H1 (cell line): ENCODE results near the gene GALNT17. TPM values are rescaled to one million over a fixed set of nuclear protein-coding genes. Genes with fewer than 3 reads are reported as not detected.

Experiments
- CTCF ChIA-PET: fragments of 300-600 bp; sonication (Branson Sonifier 250); formaldehyde crosslinking; loops from one replicate; lab custom pipeline; 2021; ENCODE audit not compliant: partially characterized antibody; lab: Charles Lee
- POLR2A ChIA-PET: fragments of 300-600 bp; sonication (Branson Sonifier 250); formaldehyde crosslinking; loops from one replicate; lab custom pipeline; 2021; ENCODE audit warnings: inconsistent platforms; ENCODE audit not compliant: partially characterized antibody; lab: Charles Lee
- DNase-seq, 2 experiments: peaks; one replicate each; pipeline versions ENCODE4 v3.0.0 to v3.0.0-alpha.2; 2010 to 2022; ENCODE audit warnings: low spot score in 2 of 2, low read depth in 1 of 2, mixed read lengths in 1 of 2
- FAIRE-seq: peaks from 2 replicates; lab custom pipeline; 2011; peaks lifted over from hg19 to GRCh38; lab: Jason Lieb, UNC
- H2AFZ ChIP-seq: 2 replicates; pipeline ENCODE4 v1.8.1; 2012; ENCODE audit warnings: low read length, inconsistent platforms
- H2AK5ac ChIP-seq: 2 replicates; pipeline ENCODE4 v1.6.1; 2013; ENCODE audit warnings: low read depth, low read length
- H2BK120ac ChIP-seq: replicated peaks from 2 replicates; pipeline ENCODE3; 2013; ENCODE audit warnings: low read depth, low read length, inconsistent platforms
- H2BK12ac ChIP-seq: 2 replicates; pipeline ENCODE4 v1.6.1; 2013; ENCODE audit warnings: low read depth, low read length
- H2BK15ac ChIP-seq: 2 replicates; pipeline ENCODE4 v1.6.1; 2013; ENCODE audit warnings: low read length
- H2BK20ac ChIP-seq: 2 replicates; pipeline ENCODE4 v1.6.1; 2013; ENCODE audit warnings: low read length
- H2BK5ac ChIP-seq: 2 replicates; pipeline ENCODE4 v1.6.1; 2013; ENCODE audit warnings: low read depth, low read length
- H3K14ac ChIP-seq: 2 replicates; pipeline ENCODE4 v1.6.1; 2013; ENCODE audit warnings: inconsistent platforms; ENCODE audit not compliant: insufficient read length
- H3K18ac ChIP-seq: 2 replicates; pipeline ENCODE4 v1.6.1; 2013; ENCODE audit warnings: low read length; ENCODE audit errors: extremely low read depth
- H3K23ac ChIP-seq: 2 replicates; pipeline ENCODE4 v1.6.1; 2013; ENCODE audit warnings: inconsistent platforms; ENCODE audit not compliant: insufficient read length
- H3K23me2 ChIP-seq: 2 replicates; pipeline ENCODE4 v1.6.1; 2013; ENCODE audit warnings: low read depth, low read length
- H3K27ac ChIP-seq: 2 replicates; pipeline ENCODE4 v1.6.1; 2011; ENCODE audit warnings: low read depth, low read length, inconsistent platforms
- H3K27me3 ChIP-seq, 4 experiments: replicated peaks in 1 of 4; 1 replicate in 1 of 4; 2 replicates in 3 of 4; pipeline versions ENCODE4 v1.6.1 to v1.8.1; 2011 to 2013; ENCODE audit warnings: low read length in 3 of 4, mild to moderate bottlenecking in 3 of 4, inconsistent platforms in 2 of 4, mixed read lengths in 2 of 4, moderate library complexity in 1 of 4; ENCODE audit not compliant: control insufficient read depth in 3 of 4, insufficient read depth in 3 of 4; ENCODE audit errors: extremely low read depth in 1 of 4
- H3K36me3 ChIP-seq, 4 experiments: 2 replicates each; pipeline versions ENCODE4 v1.6.1 to v1.8.1; 2011 to 2013; ENCODE audit warnings: mild to moderate bottlenecking in 4 of 4, low read length in 3 of 4, moderate library complexity in 2 of 4, control low read depth in 1 of 4, inconsistent platforms in 1 of 4; ENCODE audit not compliant: insufficient read depth in 4 of 4, control insufficient read depth in 2 of 4
- H3K4ac ChIP-seq: replicated peaks from 2 replicates; pipeline ENCODE3; 2013; ENCODE audit warnings: low read length, low read depth, mixed read lengths, inconsistent platforms; ENCODE audit not compliant: insufficient read length
- H3K4me1 ChIP-seq, 4 experiments: replicated peaks in 1 of 4; 1 replicate in 1 of 4; 2 replicates in 3 of 4; pipeline versions ENCODE4 v1.6.1 to v1.8.1; 2011 to 2013; ENCODE audit warnings: low read length in 3 of 4, inconsistent platforms in 2 of 4, mixed read lengths in 1 of 4; ENCODE audit not compliant: insufficient read depth in 4 of 4, control insufficient read depth in 3 of 4
- H3K4me2 ChIP-seq, 2 experiments: 2 replicates each; pipeline versions ENCODE4 v1.6.1 to v1.8.1; 2011 to 2013; ENCODE audit warnings: low read depth in 2 of 2, low read length in 2 of 2, control low read depth in 1 of 2, inconsistent platforms in 1 of 2, mild to moderate bottlenecking in 1 of 2; ENCODE audit not compliant: insufficient read depth in 1 of 2
- H3K4me3 ChIP-seq, 4 experiments: fragments of 200-600, 300-600 bp in 1 of 4; sonication (generic), shearing (Covaris generic), sonication (Bioruptor Twin) in 1 of 4; 2 replicates each; pipeline versions ENCODE4 v1.5.1 to v1.8.1; 2011 to 2016; ENCODE audit warnings: low read length in 4 of 4, low read depth in 3 of 4, control low read depth in 2 of 4, inconsistent platforms in 2 of 4, mild to moderate bottlenecking in 2 of 4, mixed read lengths in 1 of 4, moderate library complexity in 1 of 4; ENCODE audit not compliant: insufficient read depth in 2 of 4; ENCODE audit errors: extremely low read depth in 1 of 4
- H3K56ac ChIP-seq: replicated peaks from 2 replicates; pipeline ENCODE3; 2013; ENCODE audit warnings: low read depth, mild to moderate bottlenecking, mixed read lengths, low read length, inconsistent platforms; ENCODE audit not compliant: insufficient read length
- H3K79me1 ChIP-seq: 2 replicates; pipeline ENCODE4 v1.6.1; 2013; ENCODE audit warnings: low read depth, low read length, control low read depth
- H3K79me2 ChIP-seq, 2 experiments: 2 replicates each; pipeline versions ENCODE4 v1.6.1 to v1.8.1; 2012 to 2013; ENCODE audit warnings: low read length in 2 of 2, mild to moderate bottlenecking in 2 of 2, inconsistent platforms in 1 of 2; ENCODE audit not compliant: insufficient read depth in 2 of 2, control insufficient read depth in 1 of 2
- H3K9ac ChIP-seq, 4 experiments: replicated peaks in 1 of 4; 1 replicate in 1 of 4; 2 replicates in 3 of 4; pipeline versions ENCODE4 v1.6.1 to v1.8.1; 2011 to 2013; ENCODE audit warnings: low read depth in 3 of 4, low read length in 3 of 4, control low read depth in 2 of 4, mild to moderate bottlenecking in 2 of 4, moderate library complexity in 2 of 4, inconsistent platforms in 1 of 4; ENCODE audit errors: extremely low read depth in 1 of 4
- H3K9me3 ChIP-seq, 2 experiments: 2 replicates each; pipeline versions ENCODE4 v1.6.1 to v1.8.1; 2012 to 2013; ENCODE audit warnings: mild to moderate bottlenecking in 2 of 2, moderate library complexity in 2 of 2, control low read depth in 1 of 2, inconsistent platforms in 1 of 2, low read depth in 1 of 2, low read length in 1 of 2, mixed read lengths in 1 of 2; ENCODE audit not compliant: insufficient read depth in 2 of 2
- H4K20me1 ChIP-seq, 2 experiments: replicated peaks in 1 of 2; 2 replicates each; pipeline versions ENCODE3 to v1.8.1; 2011 to 2013; ENCODE audit warnings: inconsistent platforms in 2 of 2, low read length in 2 of 2, mild to moderate bottlenecking in 1 of 2; ENCODE audit not compliant: insufficient read depth in 2 of 2, control insufficient read depth in 1 of 2
- H4K5ac ChIP-seq: 2 replicates; pipeline ENCODE4 v1.6.1; 2013; ENCODE audit warnings: low read length, low read depth, mixed read lengths, inconsistent platforms; ENCODE audit not compliant: insufficient read length
- H4K8ac ChIP-seq: 2 replicates; pipeline ENCODE4 v1.8.0; 2013; ENCODE audit warnings: mild to moderate bottlenecking, moderate library complexity, low read length, inconsistent platforms; ENCODE audit not compliant: insufficient read depth; ENCODE audit errors: extremely low read depth
- H4K91ac ChIP-seq: replicated peaks from 2 replicates; pipeline ENCODE3; 2013; ENCODE audit warnings: low read length, mixed read lengths, inconsistent platforms; ENCODE audit not compliant: insufficient read length
- KDM4A ChIP-seq: IDR thresholded peaks from one replicate; pipeline ENCODE4 v1.7.1; 2012; ENCODE audit warnings: low read depth, mild to moderate bottlenecking, moderate library complexity, low read length, inconsistent platforms; ENCODE audit not compliant: severe bottlenecking
- RAD21 ChIP-seq, 2 experiments: IDR thresholded peaks in 1 of 2; conservative IDR thresholded peaks in 1 of 2; 2 replicates each; pipeline ENCODE4 v1.6.1; 2011; ENCODE audit warnings: low read depth in 2 of 2, low read length in 2 of 2, improper control_type of control experiment in 1 of 2, inconsistent platforms in 1 of 2, mild to moderate bottlenecking in 1 of 2, moderate library complexity in 1 of 2
- USF2 ChIP-seq: IDR thresholded peaks from 2 replicates; pipeline ENCODE4 v1.6.1; 2011; ENCODE audit warnings: low read length, improper control_type of control experiment
- WGBS, 2 experiments: shearing (Covaris generic) in 1 of 2; methylation state at CpG; one replicate each; pipeline versions ENCODE4 v1.1.6 to v1.1.7; 2013 to 2015; ENCODE audit warnings: low lambda C conversion rate in 2 of 2, mixed read lengths in 2 of 2, inconsistent platforms in 1 of 2, low coverage in 1 of 2, missing lambda C conversion rate in 1 of 2; ENCODE audit not compliant: insufficient replicate concordance in 2 of 2, insufficient coverage in 1 of 2, insufficient read length in 1 of 2; ENCODE audit errors: extremely low coverage in 1 of 2, missing lambda C conversion rate in 1 of 2; 5-methylcytosine and 5-hydroxymethylcytosine counted together
- polyA plus RNA-seq, 7 experiments: library from polyadenylated mRNA; depleted of rRNA in 3 of 7; stranded (reverse) in 5 of 7; unstranded in 2 of 7; fragments of >200 nt in 5 of 7; fragments of 200-250 nt in 2 of 7; gene quantifications; 1 replicate in 5 of 7; 2 replicates in 1 of 7; 4 replicates in 1 of 7; pipeline versions ENCODE4 v1.2.1 to v1.2.3, GENCODE V29; 2011 to 2013; ENCODE audit warnings: missing spikeins in 2 of 7, mixed read lengths in 2 of 7
- total RNA-seq: library from RNA; stranded (reverse); fragmentation: NEBNext Ultra II Directional; extraction: Animal tissue kit (Norgen Biotek cat#: 25700); gene quantifications from 2 replicates; pipeline ENCODE4 v1.2.1, GENCODE V29; 2021

Gene GALNT17
- total and polyA plus RNA-seq, 2 of the 8 experiments (the other 6 are each of a cell fraction or from before 2014, with no cell fraction given), result 37.7 to 47.0 TPM

- 90% methylated on average over 11 of the region's 11 CpGs; no CpG with 5 or more reads in 1 of the 2 experiments for WGBS, 2 experiments
- Histone ChIP-seq H3K79me1 (no peaks in the 10 kb centered on the region), H3K79me2 (no peaks in the 10 kb centered on the region), H3K9me3 (no peaks in the 10 kb centered on the region), H2AK5ac (no peak overlapping the region), H4K91ac (no peak overlapping the region), H2BK15ac (no peak overlapping the region), H3K18ac (no peak overlapping the region), H4K8ac (no peak overlapping the region), H3K27me3 (no peaks in the 10 kb centered on the region), H3K4me3 (no peak overlapping the region)
- DNase-seq, result no peak
- FAIRE-seq, result no peak
- TF ChIP-seq KDM4A (no peak), USF2 (no peak), RAD21 (IDR thresholded peaks at IDR 0.05 in 1 of 2, conservative IDR thresholded peaks at IDR 0.05 in 1 of 2; ENCODE audit: low read depth in 2 of 2, low read length in 2 of 2) (no peak)
- TF ChIP-seq, all 59 proteins: peak for 0
- H3K14ac ChIP-seq, result no peak overlapping the region
- no peak overlapping the region for H3K56ac ChIP-seq
- H3K4me2 ChIP-seq, result no peak overlapping the region
- no peak overlapping the region for H2BK5ac ChIP-seq
- H3K4me1 ChIP-seq, result no peaks in the 10 kb centered on the region
- ChIA-PET POLR2A (no interaction called here), CTCF (interaction anchor here (0.6 to 1.3 kb wide), 2 partner anchors 17 to 198 kb away, joined by 3 read pairs; no protein-coding TSS in a partner anchor)
- H4K20me1 ChIP-seq, result no peaks in the 10 kb centered on the region
- H2BK20ac ChIP-seq, result no peak overlapping the region
- no peak overlapping the region for H4K5ac ChIP-seq
- H2BK12ac ChIP-seq, result no peak overlapping the region
- no peak overlapping the region for H3K23ac ChIP-seq
- no peak overlapping the region for H2BK120ac ChIP-seq
- H3K36me3 ChIP-seq, result no peaks in the 10 kb centered on the region; a peak in 1 of 8 replicates
- H3K9ac ChIP-seq, result no peak overlapping the region
- H2AFZ ChIP-seq, result no peak overlapping the region
- H3K27ac ChIP-seq, result no peak overlapping the region
- H3K4ac ChIP-seq, result no peak overlapping the region
- no peaks in the 10 kb centered on the region for H3K23me2 ChIP-seq
Measured at GRCh38 chr7:71538210-71538609, 406.3 kb downstream of the GALNT17 start.
